Measurements from ENCODE around the gene TIMM44. TPM values are rescaled to one million over a fixed set of nuclear protein-coding genes. Genes with fewer than 3 reads are reported as not detected.

TIMM44 gene
- total RNA-seq, 1 donor from 2014 or later = 80.7 TPM

DNA sequence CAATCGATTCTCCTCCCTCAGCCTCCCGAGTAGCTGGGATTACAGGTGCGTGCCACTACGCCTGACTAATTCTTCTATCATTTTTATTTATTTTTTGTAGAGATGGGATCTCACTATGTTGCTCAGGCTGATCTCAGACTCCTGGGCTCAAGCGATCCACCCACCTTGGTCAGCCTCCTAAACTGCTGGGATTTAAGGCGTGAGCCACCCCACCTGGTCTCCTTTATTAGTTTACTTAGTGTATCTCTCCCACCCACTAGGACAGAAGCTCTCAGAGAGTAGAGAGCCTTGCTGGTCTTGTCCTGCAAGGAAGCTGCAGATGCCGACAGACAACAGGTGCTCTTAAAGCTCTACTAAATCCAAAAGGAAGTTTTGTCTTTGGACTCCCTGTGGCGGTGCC is 57.6 kb downstream of the TIMM44 start:
- H3K36me3 Mint-ChIP-seq = no peaks in the 10 kb centered on the region
- H3K9me3 Mint-ChIP-seq = no peaks in the 10 kb centered on the region
- DNase-seq (ENCODE audit: low spot score in 2 of 2, unreplicated experiment in 2 of 2) = no peak
- H3K4me1 Mint-ChIP-seq = peaks cover 3% of the 10 kb centered on the region
- no peak for TF ChIP-seq CTCF (IDR thresholded peaks at IDR 0.05; ENCODE audit: unreplicated experiment)
- no peak overlapping the region for H3K27ac Mint-ChIP-seq
- H3K27me3 Mint-ChIP-seq (ENCODE audit: low read depth) = peaks cover 5% of the 10 kb centered on the region
- H3K4me3 Mint-ChIP-seq = no peak overlapping the region

- Mint-ChIP-seq H3K27ac (no peak overlapping the region), H3K4me1 (peaks cover 3% of the 10 kb centered on the region), H3K27me3 (ENCODE audit: low read depth) (peaks cover 5% of the 10 kb centered on the region), H3K4me3 (no peak overlapping the region), H3K9me3 (no peaks in the 10 kb centered on the region), H3K36me3 (no peaks in the 10 kb centered on the region)
- no peak for TF ChIP-seq CTCF (IDR thresholded peaks at IDR 0.05; ENCODE audit: unreplicated experiment)
- no peak for DNase-seq (ENCODE audit: low spot score in 2 of 2, unreplicated experiment in 2 of 2)
Observed at GRCh38 chr19:7883796-7884570, 59.5 kb downstream of the TIMM44 start.

DNA sequence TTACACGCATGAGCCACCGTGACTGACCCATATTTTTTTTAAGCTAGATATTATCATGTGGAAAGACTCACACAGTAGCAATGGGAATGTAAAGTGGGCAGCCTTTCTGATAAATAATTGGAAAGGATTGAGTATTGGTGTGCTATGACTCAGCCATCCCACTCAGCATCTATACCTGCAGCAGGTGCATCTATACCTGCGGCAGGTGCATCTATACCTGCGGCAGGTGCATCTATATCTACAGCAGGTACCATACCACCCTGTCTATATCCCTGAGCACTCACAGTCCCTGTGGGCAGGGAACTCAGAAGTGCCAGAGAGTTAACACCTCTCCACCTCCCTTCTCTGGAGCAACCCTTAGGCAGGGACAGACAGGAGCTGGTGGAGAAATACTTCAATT is 60.4 kb downstream of the TIMM44 start:
- no peaks in the 10 kb centered on the region for H3K4me1 Mint-ChIP-seq
- no peaks in the 10 kb centered on the region for H3K9me3 Mint-ChIP-seq
- H3K4me3 Mint-ChIP-seq = no peak overlapping the region
- H3K27ac Mint-ChIP-seq = no peak overlapping the region
- no peak for TF ChIP-seq CTCF (IDR thresholded peaks at IDR 0.05; ENCODE audit: unreplicated experiment)
- H3K27me3 Mint-ChIP-seq (ENCODE audit: low read depth) = peaks cover 5% of the 10 kb centered on the region
- DNase-seq (ENCODE audit: low spot score in 2 of 2, unreplicated experiment in 2 of 2) = no peak
- no peaks in the 10 kb centered on the region for H3K36me3 Mint-ChIP-seq

- H3K9me3 Mint-ChIP-seq = no peaks in the 10 kb centered on the region
- H3K4me3 Mint-ChIP-seq = no peak overlapping the region
- no peak overlapping the region for H3K27ac Mint-ChIP-seq
- peaks cover 3% of the 10 kb centered on the region for H3K27me3 Mint-ChIP-seq (ENCODE audit: low read depth)
- H3K4me1 Mint-ChIP-seq = peaks cover 4% of the 10 kb centered on the region
- no peaks in the 10 kb centered on the region for H3K36me3 Mint-ChIP-seq
- DNase-seq (ENCODE audit: low spot score in 2 of 2, unreplicated experiment in 2 of 2) = no peak
- TF ChIP-seq CTCF (IDR thresholded peaks at IDR 0.05; ENCODE audit: unreplicated experiment) = no peak
Observed at GRCh38 chr19:7881910-7882309, 61.6 kb downstream of the TIMM44 start.

GRCh38 chr19:7879836-7880235 is 63.6 kb downstream of the TIMM44 start:
- no peaks in the 10 kb centered on the region for H3K9me3 Mint-ChIP-seq
- H3K4me3 Mint-ChIP-seq = no peak overlapping the region
- DNase-seq (ENCODE audit: low spot score in 2 of 2, unreplicated experiment in 2 of 2) = no peak
- no peaks in the 10 kb centered on the region for H3K36me3 Mint-ChIP-seq
- peaks cover 16% of the 10 kb centered on the region for H3K27me3 Mint-ChIP-seq (ENCODE audit: low read depth)
- H3K27ac Mint-ChIP-seq = no peak overlapping the region
- no peak for TF ChIP-seq CTCF (IDR thresholded peaks at IDR 0.05; ENCODE audit: unreplicated experiment)
- peaks cover 4% of the 10 kb centered on the region for H3K4me1 Mint-ChIP-seq

All from mesothelial cell of epicardium (in vitro differentiated cells).